Hepatocyte (in vitro differentiated cells): ENCODE results near the gene GSAP.

Experiments
- EZH2 ChIP-seq: fragments of 200-600 bp; sonication (generic); IDR thresholded peaks from 2 replicates; pipeline ENCODE4 v1.6.1; 2016; ENCODE audit warnings: antibody characterized with exemption, mild to moderate bottlenecking, borderline replicate concordance
- EZH2phosphoT487 ChIP-seq: fragments of 200-600 bp; sonication (generic); IDR thresholded peaks from one replicate; pipeline ENCODE4 v1.6.1; 2018; ENCODE audit warnings: antibody characterized with exemption, mild to moderate bottlenecking, low read depth, moderate library complexity; ENCODE audit not compliant: unreplicated experiment, severe bottlenecking
- TF ChIP-seq, protein P1 (sequence below): fragments of 200-600 bp; sonication (generic); IDR thresholded peaks from 2 replicates; pipeline ENCODE4 v1.5.1; 2016; ENCODE audit warnings: antibody characterized with exemption, mild to moderate bottlenecking; ENCODE audit not compliant: poor library complexity

- TF ChIP-seq, protein P1, sequence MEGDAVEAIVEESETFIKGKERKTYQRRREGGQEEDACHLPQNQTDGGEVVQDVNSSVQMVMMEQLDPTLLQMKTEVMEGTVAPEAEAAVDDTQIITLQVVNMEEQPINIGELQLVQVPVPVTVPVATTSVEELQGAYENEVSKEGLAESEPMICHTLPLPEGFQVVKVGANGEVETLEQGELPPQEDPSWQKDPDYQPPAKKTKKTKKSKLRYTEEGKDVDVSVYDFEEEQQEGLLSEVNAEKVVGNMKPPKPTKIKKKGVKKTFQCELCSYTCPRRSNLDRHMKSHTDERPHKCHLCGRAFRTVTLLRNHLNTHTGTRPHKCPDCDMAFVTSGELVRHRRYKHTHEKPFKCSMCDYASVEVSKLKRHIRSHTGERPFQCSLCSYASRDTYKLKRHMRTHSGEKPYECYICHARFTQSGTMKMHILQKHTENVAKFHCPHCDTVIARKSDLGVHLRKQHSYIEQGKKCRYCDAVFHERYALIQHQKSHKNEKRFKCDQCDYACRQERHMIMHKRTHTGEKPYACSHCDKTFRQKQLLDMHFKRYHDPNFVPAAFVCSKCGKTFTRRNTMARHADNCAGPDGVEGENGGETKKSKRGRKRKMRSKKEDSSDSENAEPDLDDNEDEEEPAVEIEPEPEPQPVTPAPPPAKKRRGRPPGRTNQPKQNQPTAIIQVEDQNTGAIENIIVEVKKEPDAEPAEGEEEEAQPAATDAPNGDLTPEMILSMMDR: no peak
- TF ChIP-seq EZH2: no peak
- no peak for TF ChIP-seq EZH2phosphoT487
Observed at GRCh38 chr7:77320714-77321113, 95.4 kb downstream of the GSAP start.
